Fibroblast of peridontal ligament (primary cell): ENCODE results near the gene ATP11B.

Source experiments
- DNase-seq: peaks from one replicate; pipeline ENCODE4 v3.0.0-alpha.2; 2010; ENCODE audit errors: extremely low read depth

The ATP11B gene

DNA sequence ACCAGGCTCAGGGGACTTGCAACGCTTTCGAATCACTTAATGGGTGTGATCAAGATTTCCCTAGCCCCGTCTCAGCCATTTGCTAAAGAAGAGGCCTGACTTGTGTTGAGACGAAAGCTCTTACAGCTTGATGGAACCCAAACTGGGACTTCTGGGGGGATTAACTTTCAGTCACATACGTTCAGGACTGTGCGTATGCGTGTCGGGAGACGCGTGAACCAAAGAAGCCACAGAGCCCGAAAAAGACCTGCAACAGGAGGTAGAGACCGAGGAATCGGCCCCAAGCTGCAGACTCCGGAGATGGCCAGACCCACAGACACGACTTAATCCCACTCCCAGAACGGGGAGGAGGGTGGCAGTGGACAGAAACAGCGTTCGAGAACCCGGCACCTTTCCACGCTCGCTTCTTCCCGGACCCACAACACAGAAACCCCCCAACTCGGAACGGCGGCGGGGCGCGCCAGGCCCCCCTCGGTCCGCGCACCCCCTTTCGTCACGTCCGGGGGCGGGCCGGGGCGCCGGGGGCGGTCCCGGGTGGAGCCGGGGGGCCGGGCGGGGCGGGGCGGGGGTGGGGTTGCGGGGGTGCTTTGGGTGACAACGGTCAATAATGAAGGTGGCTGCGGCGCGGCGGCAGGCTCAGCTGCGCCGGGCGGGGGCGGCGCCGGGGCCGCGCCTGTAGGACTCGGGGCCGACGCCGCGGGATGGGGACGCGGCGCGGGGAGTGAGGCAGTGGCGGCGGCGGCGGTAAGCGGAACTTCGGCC lies at the start of gene ATP11B:
ATP11B (plus strand) TSS at position 604 of the 762 bp plus-strand sequence. CDS start 256 bp downstream, outside the sequence.
- peak; percentile 58 for DNase-seq

DNA sequence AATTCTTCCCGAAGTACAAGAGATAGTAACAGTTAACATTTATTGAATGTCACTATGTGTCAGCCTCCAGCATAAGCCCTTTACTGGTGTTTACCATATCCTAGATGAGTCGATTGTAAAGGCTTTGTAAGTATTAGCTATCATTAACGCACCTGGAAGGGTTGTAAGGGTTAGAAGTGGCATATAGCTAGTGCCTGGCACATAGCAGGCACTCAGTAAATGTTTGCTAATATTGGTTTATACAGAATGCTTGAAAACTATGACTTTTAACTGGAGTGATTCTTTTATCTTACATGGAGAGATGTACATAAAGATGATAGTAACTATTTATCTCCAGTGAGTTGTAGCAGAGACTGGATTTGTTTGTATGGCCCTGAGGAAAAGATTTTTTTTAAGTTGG lies 46.3 kb upstream of the ATP11B start:
- DNase-seq: no peak

DNA sequence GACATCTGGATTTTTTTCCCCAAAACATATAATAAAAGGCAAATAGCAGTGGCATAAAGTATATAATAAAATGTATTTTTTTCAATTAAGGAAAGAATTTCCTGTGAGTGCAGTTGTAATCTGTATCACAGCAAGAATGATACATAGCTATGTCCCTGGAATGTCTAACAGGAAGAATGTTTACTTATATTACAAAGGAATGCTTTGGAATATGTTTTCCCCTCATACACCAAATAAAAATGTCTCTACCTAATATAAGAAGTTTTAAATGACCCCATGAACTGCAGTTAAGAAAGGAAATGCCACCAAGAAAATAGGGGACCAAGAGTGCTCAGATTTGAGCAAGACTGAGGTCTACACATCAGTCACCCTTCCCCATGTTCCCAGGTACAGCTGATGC lies 38.0 kb upstream of the ATP11B start:
- peak; percentile 10 for DNase-seq

DNA sequence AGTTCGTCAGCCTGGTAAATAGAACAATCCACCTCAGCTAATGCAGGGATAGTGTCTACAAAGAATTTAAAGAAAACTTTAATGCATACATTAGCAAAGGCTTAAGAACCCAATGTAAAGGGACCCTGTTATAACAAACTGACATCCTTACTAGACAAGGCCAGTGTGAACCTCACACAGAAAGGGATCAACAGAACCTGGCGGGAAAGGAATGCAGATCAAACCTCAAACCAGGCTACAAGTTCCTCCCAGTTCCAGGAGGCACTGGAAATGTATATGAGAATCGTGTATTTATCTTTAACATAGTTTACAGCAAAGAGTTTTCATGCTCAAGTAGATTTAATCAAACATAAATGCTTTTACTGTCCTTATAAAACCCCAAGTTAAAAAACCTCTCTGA lies 37.6 kb upstream of the ATP11B start:
- DNase-seq: no peak

DNA sequence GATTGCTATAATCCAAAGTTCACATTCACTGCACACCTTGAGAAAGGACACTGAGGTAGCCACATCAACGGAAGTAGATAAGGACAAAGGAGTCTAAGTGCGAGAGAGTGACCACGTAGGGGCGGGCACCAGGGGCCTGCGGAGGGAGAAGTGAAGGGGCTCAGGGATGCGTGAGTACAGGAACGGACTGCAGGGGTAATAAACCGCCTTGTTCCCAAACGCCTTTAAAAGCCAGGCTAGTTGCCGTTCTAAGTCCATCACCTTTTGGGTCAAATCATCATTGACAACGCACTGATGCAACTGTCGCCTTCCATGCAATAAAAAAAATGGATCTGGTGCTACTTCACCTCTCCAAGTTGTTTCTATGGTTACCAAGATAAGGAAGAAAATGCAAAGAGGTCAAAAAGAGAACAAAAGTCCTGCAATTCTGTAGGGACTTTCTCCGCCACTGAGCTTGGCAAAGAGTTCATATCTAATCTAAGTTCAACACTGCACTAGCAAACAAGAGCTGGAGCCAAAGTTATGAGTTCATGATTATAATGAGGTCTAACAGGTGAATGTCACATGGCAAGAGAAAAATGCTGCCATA lies 32.6 kb upstream of the ATP11B start:
- DNase-seq: no peak

GRCh38 chr3:182763896-182764295 lies 29.4 kb upstream of the ATP11B start:
- no peak for DNase-seq

DNA sequence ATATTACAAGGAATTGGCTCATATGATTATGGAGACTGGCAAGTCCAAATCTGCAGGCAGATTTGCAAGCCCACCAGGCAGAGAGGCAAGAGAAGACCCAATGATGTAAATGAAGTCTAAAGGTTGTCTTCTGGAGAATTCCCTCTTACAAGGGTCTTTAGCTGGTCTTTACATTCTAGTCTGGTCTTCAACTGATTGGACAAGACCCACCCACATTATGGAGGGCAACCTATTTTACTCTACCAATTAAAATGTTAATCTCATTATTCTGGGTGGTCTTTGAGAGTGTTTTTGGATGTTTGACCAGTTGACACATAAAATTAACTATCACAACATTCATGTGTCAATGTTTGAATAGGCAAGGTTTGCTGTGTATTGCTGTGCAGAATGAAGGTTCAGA lies 28.0 kb upstream of the ATP11B start:
- DNase-seq: no peak

GRCh38 chr3:182766099-182766498 lies 27.2 kb upstream of the ATP11B start:
- DNase-seq: no peak

- DNase-seq: no peak
These were observed 24.9 kb upstream of the ATP11B start for GRCh38 chr3:182768413-182768812.

- DNase-seq: no peak
These were observed 23.6 kb upstream of the ATP11B start for GRCh38 chr3:182769673-182770072.

DNA sequence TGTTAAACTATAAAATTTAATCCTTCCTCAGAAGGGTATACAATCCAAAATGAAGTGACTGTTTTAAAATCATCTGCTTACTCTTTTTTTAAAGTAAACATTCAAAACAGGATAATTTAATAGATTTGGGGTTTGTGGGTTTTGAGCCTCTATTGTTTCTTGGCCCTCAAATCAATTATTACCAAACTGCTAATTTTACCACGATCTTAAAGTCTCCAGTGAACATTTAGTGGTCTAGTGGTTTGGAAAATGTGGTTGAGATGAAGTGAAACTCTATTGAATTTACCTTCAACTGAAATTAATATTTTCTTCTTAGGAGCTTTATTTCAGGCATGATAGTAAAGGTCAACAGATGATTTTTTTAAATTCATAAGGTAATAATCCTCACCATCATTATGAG lies 11.2 kb upstream of the ATP11B start:
- no peak for DNase-seq

DNA sequence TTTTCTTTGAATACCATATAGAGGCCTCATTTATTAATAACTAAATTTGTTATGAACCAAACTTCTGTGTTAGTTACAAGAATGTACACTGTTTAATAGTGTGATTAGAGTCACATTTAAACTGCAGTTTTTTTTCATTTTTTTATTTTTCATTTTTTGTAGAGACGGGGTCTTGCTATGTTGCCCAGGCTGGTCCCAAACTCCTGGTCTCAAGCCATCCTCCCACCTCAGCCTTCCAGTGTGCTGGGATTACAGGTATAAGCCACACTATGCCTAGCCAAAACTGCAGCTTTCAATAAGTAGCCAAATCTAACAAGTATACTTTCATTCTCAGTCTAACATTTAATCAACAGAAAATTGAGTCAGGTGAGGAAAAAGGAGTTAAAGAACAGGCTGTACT lies 10.2 kb upstream of the ATP11B start:
- DNase-seq: no peak

- DNase-seq: no peak
These were observed 8.8 kb upstream of the ATP11B start for GRCh38 chr3:182784542-182784941.

- DNase-seq: no peak
These were observed 8.2 kb upstream of the ATP11B start for GRCh38 chr3:182785142-182785541.

DNA sequence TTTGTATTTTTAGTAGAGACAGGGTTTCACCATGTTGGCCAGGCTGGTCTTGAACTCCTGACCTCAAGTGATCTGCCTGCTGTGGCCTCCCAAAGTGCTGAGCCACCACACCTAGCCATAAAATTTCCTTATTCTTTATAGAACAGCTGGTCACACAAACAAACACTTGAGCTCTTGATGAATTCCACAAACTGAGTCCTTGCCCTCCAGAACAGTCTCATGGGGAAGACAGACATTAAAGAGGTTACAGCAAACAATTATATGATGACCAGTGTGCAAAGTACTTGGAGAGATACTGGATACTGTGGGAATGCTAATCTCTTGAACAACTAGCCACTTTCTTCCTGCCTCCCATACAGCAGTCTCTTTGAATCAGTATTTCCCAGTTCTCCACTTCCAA lies 7.5 kb upstream of the ATP11B start:
- DNase-seq: no peak

GRCh38 chr3:182786564-182787196 lies 6.6 kb upstream of the ATP11B start:
- DNase-seq: no peak

DNA sequence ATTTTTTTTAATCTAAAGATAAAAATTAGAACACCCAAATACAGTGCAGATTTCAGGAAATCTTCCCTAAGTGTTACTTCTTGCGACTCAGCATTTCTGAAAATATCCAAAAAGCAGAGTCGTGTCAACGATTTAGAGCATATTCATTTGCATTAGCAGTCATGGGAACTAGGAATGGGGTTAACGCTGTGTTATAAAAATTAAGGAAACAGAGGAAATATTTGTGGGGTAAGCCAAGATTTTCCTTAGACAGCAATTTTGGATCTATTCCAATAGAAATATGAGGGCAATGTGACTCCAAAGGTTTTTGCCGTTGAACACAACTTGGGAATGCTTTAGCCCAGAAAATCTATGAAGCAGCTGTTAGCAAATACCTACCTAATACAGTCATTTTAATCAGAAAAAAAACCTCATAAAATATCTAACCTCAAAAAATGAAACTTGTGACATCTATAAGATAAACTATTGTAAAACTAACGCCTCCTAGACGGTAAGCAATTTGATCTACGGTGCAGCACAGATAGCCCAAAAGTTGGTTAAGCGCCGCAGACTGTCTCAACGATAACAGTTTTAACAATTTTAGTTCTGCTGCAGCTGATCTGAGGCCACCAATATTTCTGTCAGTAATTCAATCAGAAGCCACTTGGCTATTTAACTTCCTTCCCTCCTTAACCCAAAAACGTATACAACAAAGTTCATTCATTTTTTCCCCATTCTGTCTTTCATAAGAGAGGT lies 5.8 kb upstream of the ATP11B start:
- peak; percentile 32 for DNase-seq

DNA sequence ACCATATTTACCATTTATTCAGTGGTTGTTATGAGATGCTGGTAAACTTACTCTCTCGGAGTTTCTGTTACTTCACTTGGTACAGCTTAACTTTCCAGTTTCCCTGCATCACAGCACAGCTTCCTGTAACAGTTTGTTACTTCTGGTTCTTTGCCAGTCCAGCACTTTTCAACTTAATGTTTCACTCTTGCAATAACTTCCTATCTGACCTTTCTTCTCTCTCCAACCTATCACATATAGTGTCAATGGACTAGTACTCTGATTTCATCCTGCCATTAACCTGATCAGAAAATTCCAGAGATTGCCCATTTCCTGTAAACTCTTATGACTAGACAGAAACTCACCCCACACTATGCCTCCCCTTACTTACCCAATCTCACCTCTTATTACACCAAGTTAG lies 3.9 kb upstream of the ATP11B start:
- DNase-seq: no peak

DNA sequence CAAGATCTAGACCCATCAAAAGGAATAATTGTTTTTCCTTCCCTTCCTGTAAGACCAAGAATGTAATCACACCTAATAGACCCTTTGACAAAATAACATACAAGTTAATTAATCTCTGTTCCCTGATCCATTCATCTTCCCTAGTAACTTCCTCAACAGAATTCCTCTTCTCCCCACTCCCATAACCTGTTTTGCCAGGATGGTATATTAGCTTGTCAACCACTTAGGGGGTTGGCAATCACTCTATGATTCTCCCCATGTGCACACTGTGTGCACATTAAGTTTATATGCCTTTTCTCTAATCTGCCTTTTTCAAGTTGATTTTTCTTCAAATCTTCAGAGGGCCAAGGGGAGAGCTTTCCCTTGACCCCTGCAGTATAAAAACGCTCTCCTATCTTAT lies 2.7 kb upstream of the ATP11B start:
- no peak for DNase-seq

DNA sequence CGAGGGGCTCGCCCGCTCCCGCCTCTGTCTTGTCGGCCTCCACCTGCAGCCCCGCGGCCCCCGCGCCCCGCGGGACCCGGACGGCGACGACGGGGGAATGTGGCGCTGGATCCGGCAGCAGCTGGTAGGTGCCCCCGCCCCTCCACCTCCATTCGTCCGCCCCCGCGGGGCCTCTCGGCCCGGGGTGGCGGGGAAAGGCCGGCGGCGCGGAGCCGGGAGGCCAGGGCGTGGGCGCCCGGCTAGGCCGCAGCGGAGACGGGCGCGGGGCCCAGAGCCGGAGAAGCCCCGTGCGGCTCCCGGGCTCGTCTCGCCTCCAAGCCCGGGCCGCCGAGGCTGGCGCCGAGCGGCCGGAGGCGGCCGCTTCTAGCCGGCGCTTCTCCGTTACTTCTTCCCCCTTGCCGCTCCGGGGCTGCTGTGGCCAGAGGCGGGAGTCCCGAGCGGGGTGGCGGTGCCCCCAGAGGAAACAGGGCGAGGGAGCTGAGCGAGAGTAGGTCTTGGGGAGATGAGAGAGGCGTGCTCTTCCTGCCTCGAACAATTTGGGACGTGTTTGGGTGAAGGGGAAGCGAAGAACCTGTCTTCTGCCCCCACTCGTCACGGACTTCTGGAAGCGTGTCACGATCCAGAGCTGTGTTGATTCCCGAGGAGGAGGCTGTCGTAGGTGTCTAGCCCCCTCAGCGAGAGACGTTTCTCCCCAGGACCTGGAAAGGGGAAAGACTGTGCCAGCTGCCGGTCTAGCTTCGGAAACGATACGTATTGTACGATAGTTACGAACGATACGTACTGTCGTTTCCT lies 555 bp downstream of the ATP11B start:
- peak; percentile 39 for DNase-seq
